ENCODE measurements around the gene ERP44. TPM values are rescaled to one million over a fixed set of nuclear protein-coding genes. Genes with fewer than 3 reads are reported as not detected.
"Not testable (repeated sequence)": the region's sequence is repeated elsewhere in the genome, so short reads cannot be mapped to it uniquely, and the experiment has no call there.

Gene ERP44
- total RNA-seq, 4 donors from 2014 or later, result 9.7 to 13.2 (median 12.4) TPM

- peaks cover 22% of the 10 kb centered on the region for H3K36me3 ChIP-seq
- no peak overlapping the region for H3K4me3 ChIP-seq
- H3K4me1 ChIP-seq, result no peaks in the 10 kb centered on the region
- DNase-seq (ENCODE audit: low spot score in 2 of 2), result no peak
- H3K9me3 ChIP-seq, result peaks cover 4% of the 10 kb centered on the region
- TF ChIP-seq EP300 (IDR thresholded peaks at IDR 0.05) (no peak), POLR2A (IDR thresholded peaks at IDR 0.05) (no peak), CTCF (IDR thresholded peaks at IDR 0.05) (no peak), POLR2AphosphoS5 (IDR thresholded peaks at IDR 0.05) (no peak)
- H3K27ac ChIP-seq, result no peak overlapping the region
- over 99% methylated on average over 5 of the region's 5 CpGs for WGBS
- H3K27me3 ChIP-seq, result no peaks in the 10 kb centered on the region
These were observed 99.0 kb downstream of the ERP44 start for GRCh38 chr9:99999797-100000196.

- Histone ChIP-seq H3K27ac (no peak overlapping the region), H3K4me1 (no peaks in the 10 kb centered on the region), H3K9me3 (peaks cover 4% of the 10 kb centered on the region), H3K27me3 (no peaks in the 10 kb centered on the region), H3K4me3 (no peak overlapping the region), H3K36me3 (peaks cover 12% of the 10 kb centered on the region)
- TF ChIP-seq POLR2A (IDR thresholded peaks at IDR 0.05) (no peak), CTCF (IDR thresholded peaks at IDR 0.05) (no peak), POLR2AphosphoS5 (IDR thresholded peaks at IDR 0.05) (no peak), EP300 (IDR thresholded peaks at IDR 0.05) (no peak)
- WGBS, result 98% methylated on average over 25 of the region's 26 CpGs
- no peak for DNase-seq (ENCODE audit: low spot score in 2 of 2)
These were observed 99.9 kb downstream of the ERP44 start for GRCh38 chr9:99998866-99999265.

DNA sequence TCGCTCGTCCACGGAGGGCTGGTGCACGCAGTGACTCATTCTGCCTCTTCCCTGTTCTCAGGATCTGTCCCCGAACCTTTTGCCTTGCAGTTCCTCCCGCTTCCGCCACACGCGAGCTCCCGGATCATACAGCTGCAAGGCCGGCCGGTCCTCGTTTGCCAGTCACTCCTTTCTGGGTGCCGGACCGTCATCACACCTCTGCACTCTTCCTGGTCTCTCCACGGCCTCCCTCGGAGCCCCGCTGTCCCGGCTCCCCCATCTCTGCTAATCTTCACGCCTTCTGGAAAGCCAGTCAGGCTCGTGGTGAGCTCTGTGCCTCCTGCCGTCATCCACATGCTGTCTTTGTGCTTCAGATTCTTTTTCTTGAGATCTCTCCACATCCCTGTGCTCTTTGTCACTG is 100.5 kb downstream of the ERP44 start:
- Histone ChIP-seq H3K4me1 (no peaks in the 10 kb centered on the region), H3K4me3 (no peak overlapping the region), H3K9me3 (peaks cover 9% of the 10 kb centered on the region), H3K27me3 (no peaks in the 10 kb centered on the region), H3K36me3 (peaks cover 6% of the 10 kb centered on the region), H3K27ac (no peak overlapping the region)
- DNase-seq (ENCODE audit: low spot score in 2 of 2), result no peak
- WGBS, result 96% methylated on average over 22 of the region's 22 CpGs
- TF ChIP-seq POLR2AphosphoS5 (IDR thresholded peaks at IDR 0.05) (no peak), EP300 (IDR thresholded peaks at IDR 0.05) (no peak), POLR2A (IDR thresholded peaks at IDR 0.05) (no peak), CTCF (IDR thresholded peaks at IDR 0.05) (no peak)

GRCh38 chr9:99990508-99990907 is 108.3 kb downstream of the ERP44 start:
- 95% methylated on average over 2 of the region's 2 CpGs for WGBS
- Histone ChIP-seq H3K9me3 (peaks cover 22% of the 10 kb centered on the region), H3K36me3 (peaks cover 13% of the 10 kb centered on the region)
- not testable (repeated sequence) for DNase-seq (ENCODE audit: low spot score in 2 of 2); H3K4me3 ChIP-seq; H3K4me1 ChIP-seq; H3K27me3 ChIP-seq; H3K27ac ChIP-seq

- no peak for DNase-seq (ENCODE audit: low spot score in 2 of 2)
- Histone ChIP-seq H3K27me3 (no peaks in the 10 kb centered on the region), H3K27ac (no peak overlapping the region), H3K4me3 (no peak overlapping the region), H3K9me3 (peaks cover 13% of the 10 kb centered on the region), H3K4me1 (no peaks in the 10 kb centered on the region), H3K36me3 (peaks cover 21% of the 10 kb centered on the region)
- TF ChIP-seq POLR2AphosphoS5 (IDR thresholded peaks at IDR 0.05) (no peak), EP300 (IDR thresholded peaks at IDR 0.05) (no peak), CTCF (IDR thresholded peaks at IDR 0.05) (no peak), POLR2A (IDR thresholded peaks at IDR 0.05) (no peak)
These were observed 112.2 kb downstream of the ERP44 start for GRCh38 chr9:99986642-99987041.

- Histone ChIP-seq H3K9me3 (no peaks in the 10 kb centered on the region), H3K4me1 (no peaks in the 10 kb centered on the region), H3K36me3 (peaks cover 18% of the 10 kb centered on the region), H3K4me3 (no peak overlapping the region), H3K27me3 (no peaks in the 10 kb centered on the region), H3K27ac (no peak overlapping the region)
- DNase-seq (ENCODE audit: low spot score in 2 of 2), result no peak
- TF ChIP-seq POLR2A (IDR thresholded peaks at IDR 0.05) (no peak), CTCF (IDR thresholded peaks at IDR 0.05) (no peak), EP300 (IDR thresholded peaks at IDR 0.05) (no peak), POLR2AphosphoS5 (IDR thresholded peaks at IDR 0.05) (no peak)
- WGBS, result 76% methylated on average over 2 of the region's 2 CpGs
These were observed 118.2 kb downstream of the ERP44 start for GRCh38 chr9:99980598-99980997.

Measured in suprapubic skin (tissue), 4 donors.